Epithelial cell of proximal tubule (primary cell): ENCODE data around the gene RSPRY1. TPM values are rescaled to one million over a fixed set of nuclear protein-coding genes. Genes with fewer than 3 reads are reported as not detected.

Source experiments
- DNase-seq: peaks from one replicate; pipeline ENCODE4 v3.0.0-alpha.2; 2011; ENCODE audit warnings: low read depth
- H3K4me3 ChIP-seq: 2 replicates; pipeline ENCODE4 v1.5.1; 2011; ENCODE audit warnings: low read depth, mild to moderate bottlenecking, low read length
- CTCF ChIP-seq: conservative IDR thresholded peaks from 2 replicates; pipeline ENCODE4 v1.5.1; 2012; ENCODE audit warnings: low read depth, mild to moderate bottlenecking, low read length
- total RNA-seq: library from RNA; depleted of rRNA; stranded (reverse); fragments of >200 nt; gene quantifications from 2 replicates; pipeline ENCODE4 v1.2.3, GENCODE V29; 2015

Gene RSPRY1
- 28.6 and 46.5 TPM in 2 replicates for total RNA-seq

GRCh38 chr16:57185945-57186871 lies at the start of gene RSPRY1, which contains the start of gene PSME3IP1:
TSS of gene RSPRY1 (plus strand) at chr16:57186329. CDS start at chr16:57204659, 18,330 bp downstream.
TSS of gene PSME3IP1 (minus strand) at chr16:57186039. CDS start at chr16:57173854, 12,185 bp downstream.
- peak; percentile 89 for DNase-seq
- TF ChIP-seq CTCF = no peak
- H3K4me3 ChIP-seq = peak within 1 kb of the TSS; percentile 88

GRCh38 chr16:57137043-57137442 lies 49.1 kb upstream of the RSPRY1 start:
- no peak for TF ChIP-seq CTCF
- H3K4me3 ChIP-seq = no peak overlapping the region
- DNase-seq = no peak

- no peak for TF ChIP-seq CTCF
- H3K4me3 ChIP-seq = no peak overlapping the region
- no peak for DNase-seq
Measured at GRCh38 chr16:57137566-57138273, 48.4 kb upstream of the RSPRY1 start.

- no peak for TF ChIP-seq CTCF
- no peak overlapping the region for H3K4me3 ChIP-seq
- no peak for DNase-seq
Measured at GRCh38 chr16:57138281-57138935, 47.7 kb upstream of the RSPRY1 start.

GRCh38 chr16:57140931-57141668 lies 45.0 kb upstream of the RSPRY1 start:
- no peak for TF ChIP-seq CTCF
- DNase-seq = no peak
- H3K4me3 ChIP-seq = no peak overlapping the region

GRCh38 chr16:57141822-57142631 lies 44.1 kb upstream of the RSPRY1 start:
- DNase-seq = no peak
- TF ChIP-seq CTCF = no peak
- no peak overlapping the region for H3K4me3 ChIP-seq
